Measurements from ENCODE around the gene ZNF597. TPM values are rescaled to one million over a fixed set of nuclear protein-coding genes. Genes with fewer than 3 reads are reported as not detected.

ZNF597 gene
- total RNA-seq, 4 donors from 2014 or later, result 1.3 to 5.2 (median 2.7) TPM

DNA sequence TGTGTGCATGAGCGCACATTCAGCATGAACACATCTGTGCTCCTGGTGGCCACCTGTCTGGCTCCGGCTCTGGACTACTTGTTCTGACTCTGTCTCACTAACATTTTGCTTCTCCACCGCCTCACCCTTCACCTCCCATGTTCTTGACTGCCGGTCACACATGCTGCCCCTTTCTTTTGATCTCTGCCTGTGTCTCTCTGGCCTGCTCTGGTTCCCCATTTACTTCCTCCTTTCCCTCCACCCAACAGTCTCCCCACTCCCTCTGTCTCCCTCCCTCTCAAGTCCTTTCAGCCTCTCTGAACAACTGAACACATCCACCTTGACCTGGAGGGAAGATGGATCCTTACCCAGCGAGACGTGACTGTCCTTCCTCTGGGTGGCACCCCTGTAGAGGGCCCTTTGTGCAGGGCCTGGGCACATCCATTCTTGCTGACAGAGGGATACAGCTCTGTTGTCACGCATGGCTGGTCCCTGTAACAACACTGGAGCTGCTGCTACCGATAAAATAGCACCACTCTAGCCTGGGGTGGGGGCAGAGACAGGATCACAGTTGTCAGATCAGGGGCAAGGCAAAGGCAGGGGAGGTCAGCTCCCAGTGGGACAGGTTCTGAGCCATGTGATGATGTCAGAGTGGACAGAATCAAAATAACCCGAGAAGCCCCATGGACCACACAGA is 53.5 kb downstream of the ZNF597 start:
- H3K4me3 ChIP-seq, result no peak overlapping the region
- no peaks in the 10 kb centered on the region for H3K36me3 ChIP-seq
- no peak for TF ChIP-seq POLR2A (IDR thresholded peaks at IDR 0.05)
- TF ChIP-seq, protein P1, sequence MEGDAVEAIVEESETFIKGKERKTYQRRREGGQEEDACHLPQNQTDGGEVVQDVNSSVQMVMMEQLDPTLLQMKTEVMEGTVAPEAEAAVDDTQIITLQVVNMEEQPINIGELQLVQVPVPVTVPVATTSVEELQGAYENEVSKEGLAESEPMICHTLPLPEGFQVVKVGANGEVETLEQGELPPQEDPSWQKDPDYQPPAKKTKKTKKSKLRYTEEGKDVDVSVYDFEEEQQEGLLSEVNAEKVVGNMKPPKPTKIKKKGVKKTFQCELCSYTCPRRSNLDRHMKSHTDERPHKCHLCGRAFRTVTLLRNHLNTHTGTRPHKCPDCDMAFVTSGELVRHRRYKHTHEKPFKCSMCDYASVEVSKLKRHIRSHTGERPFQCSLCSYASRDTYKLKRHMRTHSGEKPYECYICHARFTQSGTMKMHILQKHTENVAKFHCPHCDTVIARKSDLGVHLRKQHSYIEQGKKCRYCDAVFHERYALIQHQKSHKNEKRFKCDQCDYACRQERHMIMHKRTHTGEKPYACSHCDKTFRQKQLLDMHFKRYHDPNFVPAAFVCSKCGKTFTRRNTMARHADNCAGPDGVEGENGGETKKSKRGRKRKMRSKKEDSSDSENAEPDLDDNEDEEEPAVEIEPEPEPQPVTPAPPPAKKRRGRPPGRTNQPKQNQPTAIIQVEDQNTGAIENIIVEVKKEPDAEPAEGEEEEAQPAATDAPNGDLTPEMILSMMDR (IDR thresholded peaks at IDR 0.05), result no peak
- no peaks in the 10 kb centered on the region for H3K4me1 ChIP-seq
- intact Hi-C loops (cut with DNase I; ENCODE audit: low total_unique reads), result no loop called here
- no peak overlapping the region for H3K27ac ChIP-seq
- peaks cover 0 to 69% of the 10 kb centered on the region in 2 donors for H3K9me3 ChIP-seq
- no peaks in the 10 kb centered on the region for H3K27me3 ChIP-seq
- no peak for DNase-seq

GRCh38 chr16:3388325-3388724 is 55.0 kb downstream of the ZNF597 start:
- intact Hi-C loops (cut with DNase I; ENCODE audit: low total_unique reads), result no loop called here
- Histone ChIP-seq H3K4me3 (no peak overlapping the region), H3K9me3 (peaks cover 0 to 76% of the 10 kb centered on the region in 2 donors), H3K27ac (no peak overlapping the region), H3K4me1 (no peaks in the 10 kb centered on the region), H3K27me3 (no peaks in the 10 kb centered on the region), H3K36me3 (no peaks in the 10 kb centered on the region)
- TF ChIP-seq, protein P1 (IDR thresholded peaks at IDR 0.05), result no peak
- no peak for TF ChIP-seq POLR2A (IDR thresholded peaks at IDR 0.05)
- DNase-seq, result no peak

- Histone ChIP-seq H3K4me1 (no peaks in the 10 kb centered on the region), H3K27me3 (no peaks in the 10 kb centered on the region), H3K36me3 (no peaks in the 10 kb centered on the region), H3K4me3 (no peak overlapping the region), H3K27ac (no peak overlapping the region), H3K9me3 (peaks cover 8 to 78% of the 10 kb centered on the region in 2 donors)
- TF ChIP-seq POLR2A (IDR thresholded peaks at IDR 0.05), result no peak
- TF ChIP-seq, protein P1 (IDR thresholded peaks at IDR 0.05), result no peak
- intact Hi-C loops (cut with DNase I; ENCODE audit: low total_unique reads), result no loop called here
- DNase-seq, result no peak
Observed at GRCh38 chr16:3383045-3383448, 60.3 kb downstream of the ZNF597 start.

Small RNA genes lying within 50 kb of the gene (microRNA-seq; reads per million reads assigned to microRNA genes)
- not detected for gene MIR6126 (ENCODE audit: borderline microRNAs expressed, borderline replicate concordance)

Small RNA genes lying within 50 kb of the gene (small RNA-seq; reads per million reads assigned to genes)
- gene MIR6126, result not detected

Other genes with a start within 250 kb of the ZNF597 start
- gene ZNF200, start 208.3 kb downstream of the ZNF597 start, total RNA-seq, result 10 to 100 TPM in 2 of 4 donors, 1 to 10 TPM in 2; 4.1 to 17.6 (median 10.7) TPM
- 10 to 100 TPM in 1 of 4 donors, 1 to 10 TPM in 1, under 1 TPM in 2; 0.21 to 12.0 (median 1.1) TPM for gene MEFV, start 186.9 kb downstream of the ZNF597 start, total RNA-seq
- gene ZNF263, start 160.0 kb downstream of the ZNF597 start, total RNA-seq, result 10 to 100 TPM; 13.2 to 82.5 (median 53.9) TPM
- gene TIGD7, start 138.1 kb downstream of the ZNF597 start, total RNA-seq, result 10 to 100 TPM in 2 of 4 donors, 1 to 10 TPM in 2; 1.5 to 21.8 (median 10.1) TPM
- gene ZNF75A, start 138.0 kb downstream of the ZNF597 start, total RNA-seq, result 10 to 100 TPM in 3 of 4 donors, 1 to 10 TPM in 1; 8.8 to 54.5 (median 30.9) TPM
- under 1 TPM in 2 of 4 donors, not detected in 2; 0.52 to 0.69 TPM for gene OR2C1, start 87.6 kb downstream of the ZNF597 start, total RNA-seq
- gene ZSCAN32, start 42.5 kb downstream of the ZNF597 start, total RNA-seq, result 10 to 100 TPM in 3 of 4 donors, 1 to 10 TPM in 1; 1.8 to 27.6 (median 16.1) TPM
- gene ZNF174, start 42.3 kb downstream of the ZNF597 start, total RNA-seq, result 10 to 100 TPM in 3 of 4 donors, 1 to 10 TPM in 1; 5.6 to 16.2 (median 12.3) TPM
- 10 to 100 TPM; 17.4 to 45.1 (median 27.9) TPM for gene NAA60, start 176 bp upstream of the ZNF597 start, total RNA-seq
- gene C16orf90, start 52.0 kb upstream of the ZNF597 start, total RNA-seq, result not detected
- 10 to 100 TPM; 33.9 to 55.0 (median 43.1) TPM for gene CLUAP1, start 57.5 kb upstream of the ZNF597 start, total RNA-seq
- 1 to 10 TPM in 1 of 4 donors, under 1 TPM in 3; under 0.01 to 1.5 (median 0.68) TPM for gene NLRC3, start 133.9 kb upstream of the ZNF597 start, total RNA-seq
- 1 to 10 TPM; 1.2 to 6.2 (median 4.8) TPM for gene SLX4, start 168.1 kb upstream of the ZNF597 start, total RNA-seq
- gene DNASE1, start 211.2 kb upstream of the ZNF597 start, total RNA-seq, result 10 to 100 TPM in 2 of 4 donors, 1 to 10 TPM in 2; 3.2 to 34.3 (median 13.8) TPM